Ramos (cell line): ENCODE measurements around the gene PTPRZ1.

Experiments
- in situ Hi-C: fragments of 300-500 bp; cut with MboI; formaldehyde crosslinking; loops from one replicate; pipeline ENCODE4 v1.14.3; 2022; ENCODE audit warnings: low sequenced_read_pairs; ENCODE audit not compliant: unreplicated experiment

The PTPRZ1 gene

GRCh38 chr7:121872831-121873288 is at the start of gene PTPRZ1:
Gene PTPRZ1 (plus strand): TSS chr7:121873161. CDS start chr7:121873500, 339 bp downstream.
- in situ Hi-C loops = no loop called here

- in situ Hi-C loops = no loop called here
Measured at GRCh38 chr7:121824276-121824675, 48.7 kb upstream of the PTPRZ1 start.

- in situ Hi-C loops = no loop called here
Measured at GRCh38 chr7:121831351-121831750, 41.6 kb upstream of the PTPRZ1 start.

GRCh38 chr7:121831801-121832200 is 41.2 kb upstream of the PTPRZ1 start:
- in situ Hi-C loops = no loop called here

- in situ Hi-C loops = no loop called here
Measured at GRCh38 chr7:121832347-121832746, 40.6 kb upstream of the PTPRZ1 start.

- in situ Hi-C loops = no loop called here
Measured at GRCh38 chr7:121833991-121834390, 39.0 kb upstream of the PTPRZ1 start.

- in situ Hi-C loops = no loop called here
Measured at GRCh38 chr7:121837462-121837861, 35.5 kb upstream of the PTPRZ1 start.

- in situ Hi-C loops = no loop called here
Measured at GRCh38 chr7:121847041-121847440, 25.9 kb upstream of the PTPRZ1 start.

GRCh38 chr7:121853307-121853706 is 19.7 kb upstream of the PTPRZ1 start:
- in situ Hi-C loops = no loop called here

- in situ Hi-C loops = no loop called here
Measured at GRCh38 chr7:121860953-121861352, 12.0 kb upstream of the PTPRZ1 start.

- in situ Hi-C loops = no loop called here
Measured at GRCh38 chr7:121862591-121862990, 10.4 kb upstream of the PTPRZ1 start.

- in situ Hi-C loops = no loop called here
Measured at GRCh38 chr7:121871188-121871587, 1.8 kb upstream of the PTPRZ1 start.

- in situ Hi-C loops = no loop called here
Measured at GRCh38 chr7:121873289-121874194, 581 bp downstream of the PTPRZ1 start.

- in situ Hi-C loops = no loop called here
Measured at GRCh38 chr7:121874298-121874697, 1.3 kb downstream of the PTPRZ1 start.

GRCh38 chr7:121875203-121875602 is 2.2 kb downstream of the PTPRZ1 start:
- in situ Hi-C loops = no loop called here

- in situ Hi-C loops = no loop called here
Measured at GRCh38 chr7:121876656-121877500, 3.9 kb downstream of the PTPRZ1 start.

- in situ Hi-C loops = no loop called here
Measured at GRCh38 chr7:121878918-121879464, 6.0 kb downstream of the PTPRZ1 start.

GRCh38 chr7:121879544-121879943 is 6.6 kb downstream of the PTPRZ1 start:
- in situ Hi-C loops = no loop called here

GRCh38 chr7:121882731-121883130 is 9.8 kb downstream of the PTPRZ1 start:
- in situ Hi-C loops = no loop called here

GRCh38 chr7:121885166-121885920 is 12.4 kb downstream of the PTPRZ1 start:
- in situ Hi-C loops = no loop called here
